HCT116 (cell line): ENCODE results near the gene HIVEP1.

Experiments
- CTCF ChIP-seq, 3 experiments: fragments of 200-600 bp in 1 of 3; sonication (generic) in 1 of 3; IDR thresholded peaks in 2 of 3; conservative IDR thresholded peaks in 1 of 3; 2 replicates each; pipeline ENCODE4 v1.5.1; 2012 to 2017; ENCODE audit warnings: low read depth in 2 of 3, low read length in 2 of 3, antibody characterized with exemption in 1 of 3, borderline replicate concordance in 1 of 3, control low read depth in 1 of 3, mild to moderate bottlenecking in 1 of 3, mixed read lengths in 1 of 3, mixed run types in 1 of 3, moderate library complexity in 1 of 3; ENCODE audit not compliant: insufficient read depth in 1 of 3
- EZH2 ChIP-seq: fragments of 200-600 bp; sonication (generic); IDR thresholded peaks from 2 replicates; pipeline ENCODE4 v1.6.1; 2017; ENCODE audit warnings: antibody characterized with exemption, mixed run types
- FOSL1 ChIP-seq: IDR thresholded peaks from 2 replicates; pipeline ENCODE4 v1.6.1; 2012; ENCODE audit warnings: low read depth
- POLR2A ChIP-seq: IDR thresholded peaks from 2 replicates; pipeline ENCODE4 v1.7.0; 2011; ENCODE audit warnings: borderline replicate concordance; ENCODE audit not compliant: insufficient read depth, insufficient read length; ENCODE audit errors: extremely low read depth
- POLR2AphosphoS5 ChIP-seq: IDR thresholded peaks from 2 replicates; pipeline ENCODE4 v1.6.1; 2011; ENCODE audit warnings: mild to moderate bottlenecking, low read depth, low read length, moderate library complexity
- REST ChIP-seq: IDR thresholded peaks from 2 replicates; pipeline ENCODE4 v1.6.1; 2012; ENCODE audit warnings: low read depth
- SP1 ChIP-seq: IDR thresholded peaks from 2 replicates; pipeline ENCODE4 v1.6.1; 2012; ENCODE audit warnings: low read depth
- TCF7L2 ChIP-seq: IDR thresholded peaks from 2 replicates; pipeline ENCODE4 v1.7.0; 2011; ENCODE audit warnings: borderline replicate concordance, inconsistent platforms; ENCODE audit not compliant: insufficient read depth, insufficient read length; ENCODE audit errors: extremely low read depth
- ZBTB33 ChIP-seq: IDR thresholded peaks from 2 replicates; pipeline ENCODE4 v1.6.1; 2011; ENCODE audit warnings: mild to moderate bottlenecking, low read length, moderate library complexity; ENCODE audit not compliant: insufficient replicate concordance; ENCODE audit errors: extremely low read depth
- ZNF274 ChIP-seq: fragments of 200-500 bp; sonication (Bioruptor generic); IDR thresholded peaks from 2 replicates; pipeline ENCODE4 v1.6.1; 2014; ENCODE audit warnings: mild to moderate bottlenecking, low read depth, low read length, inconsistent platforms

- TF ChIP-seq CTCF (IDR thresholded peaks at IDR 0.05 in 2 of 3, conservative IDR thresholded peaks at IDR 0.05 in 1 of 3; ENCODE audit: borderline replicate concordance in 1 of 3, insufficient read depth in 1 of 3, low read depth in 2 of 3, low read length in 2 of 3): no peak
- no peak for TF ChIP-seq FOSL1
- TF ChIP-seq POLR2AphosphoS5: no peak
- TF ChIP-seq REST: no peak
- no peak for TF ChIP-seq ZNF274
- no peak for TF ChIP-seq TCF7L2
- TF ChIP-seq EZH2: no peak
- no peak for TF ChIP-seq SP1
- no peak for TF ChIP-seq ZBTB33
- no peak for TF ChIP-seq POLR2A
Observed at GRCh38 chr6:12013307-12013719, 1.2 kb downstream of the HIVEP1 start.
